Vagina (tissue), 2 donors: ENCODE results near the gene SYNGR2. TPM values are rescaled to one million over a fixed set of nuclear protein-coding genes. Genes with fewer than 3 reads are reported as not detected.

ENCODE experiments used
- DNase-seq, 2 donors: peaks; one replicate each; pipeline ENCODE4 v3.0.0-alpha.2; 2017; ENCODE audit errors: extremely low spot score in 2 of 2
- H3K27ac ChIP-seq: fragments of 200-600 bp; sonication (generic); one replicate; pipeline ENCODE4 v1.5.1; 2019
- H3K27me3 ChIP-seq: fragments of 200-600 bp; sonication (generic); one replicate; pipeline ENCODE4 v1.5.1; 2019
- H3K36me3 ChIP-seq, 2 donors: fragments of 200-600 bp; sonication (generic); one replicate each; pipeline ENCODE4 v1.5.1; 2017 to 2019
- H3K4me1 ChIP-seq: fragments of 200-600 bp; sonication (generic); one replicate; pipeline ENCODE4 v1.5.1; 2019
- H3K4me3 ChIP-seq, 2 donors: fragments of 200-600 bp; sonication (generic); 1 replicate in 1 of 2; 2 replicates in 1 of 2; pipeline ENCODE4 v1.5.1; 2016 to 2019
- H3K9me3 ChIP-seq: fragments of 200-600 bp; sonication (generic); one replicate; pipeline ENCODE4 v1.5.1; 2019
- POLR2A ChIP-seq, 2 donors: fragments of 450-650 bp; IDR thresholded peaks; one replicate each; pipeline ENCODE4 v1.6.1; 2017; ENCODE audit warnings: antibody characterized with exemption in 2 of 2, mild to moderate bottlenecking in 2 of 2, moderate library complexity in 2 of 2
- POLR2AphosphoS5 ChIP-seq, 2 donors: sonication (generic); formaldehyde crosslinking; IDR thresholded peaks; one replicate each; pipeline ENCODE4 v1.9.0; 2017; ENCODE audit warnings: antibody characterized with exemption in 2 of 2, mild to moderate bottlenecking in 2 of 2, low read depth in 1 of 2; ENCODE audit not compliant: insufficient read depth in 1 of 2
- intact Hi-C: fragments of 100-400 bp; cut with DNase I; formaldehyde crosslinking; loops from one replicate; pipeline ENCODE4 v1.15.1; 2023
- total RNA-seq: library from RNA; depleted of rRNA; stranded (reverse); fragments of >200 nt; gene quantifications from one replicate; pipeline ENCODE4 v1.2.3, GENCODE V29; 2016
- TF ChIP-seq, protein P1 (sequence below), 3 experiments: fragments of 450-650 bp in 2 of 3; fragments of 200-600 bp in 1 of 3; sonication (generic) in 1 of 3; IDR thresholded peaks; one replicate each; pipeline ENCODE4 v1.5.1; 2017 to 2019; ENCODE audit warnings: antibody characterized with exemption in 3 of 3, mild to moderate bottlenecking in 2 of 3, moderate library complexity in 2 of 3

SYNGR2 gene
- total RNA-seq, 1 donor from 2014 or later: 82.3 TPM

DNA sequence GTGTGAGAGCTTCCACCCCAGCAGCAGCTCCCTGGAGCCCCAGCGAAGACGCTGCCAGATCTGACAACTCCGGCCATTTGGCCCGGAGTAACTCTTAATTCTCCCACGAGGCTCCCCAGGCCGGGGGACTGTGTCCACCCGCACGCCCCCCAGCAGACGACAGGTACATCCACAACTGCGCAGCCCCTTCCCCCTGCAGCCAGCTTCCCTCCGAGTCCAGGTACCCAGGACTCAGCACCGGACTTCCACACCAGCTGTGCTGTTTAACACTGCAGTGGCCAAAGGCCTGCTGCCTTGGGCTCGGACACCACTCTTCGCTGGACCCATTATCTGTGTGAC, 7.2 kb downstream of the SYNGR2 start:
- no peak overlapping the region for H3K4me3 ChIP-seq
- H3K27me3 ChIP-seq: no peaks in the 10 kb centered on the region
- intact Hi-C loops: loop anchor here (5.0 kb wide), 2 partner anchors 48 to 63 kb away; partner anchors contain the start of gene TMC6
- H3K36me3 ChIP-seq: no peaks in the 10 kb centered on the region
- H3K4me1 ChIP-seq: peaks cover 58% of the 10 kb centered on the region
- no peak overlapping the region for H3K27ac ChIP-seq
- H3K9me3 ChIP-seq: no peaks in the 10 kb centered on the region
- no peak for DNase-seq
- TF ChIP-seq POLR2A (IDR thresholded peaks at IDR 0.05) (no peak), POLR2AphosphoS5 (IDR thresholded peaks at IDR 0.05; ENCODE audit: insufficient read depth in 1 of 2, low read depth in 1 of 2) (no peak)
- TF ChIP-seq, protein P1, sequence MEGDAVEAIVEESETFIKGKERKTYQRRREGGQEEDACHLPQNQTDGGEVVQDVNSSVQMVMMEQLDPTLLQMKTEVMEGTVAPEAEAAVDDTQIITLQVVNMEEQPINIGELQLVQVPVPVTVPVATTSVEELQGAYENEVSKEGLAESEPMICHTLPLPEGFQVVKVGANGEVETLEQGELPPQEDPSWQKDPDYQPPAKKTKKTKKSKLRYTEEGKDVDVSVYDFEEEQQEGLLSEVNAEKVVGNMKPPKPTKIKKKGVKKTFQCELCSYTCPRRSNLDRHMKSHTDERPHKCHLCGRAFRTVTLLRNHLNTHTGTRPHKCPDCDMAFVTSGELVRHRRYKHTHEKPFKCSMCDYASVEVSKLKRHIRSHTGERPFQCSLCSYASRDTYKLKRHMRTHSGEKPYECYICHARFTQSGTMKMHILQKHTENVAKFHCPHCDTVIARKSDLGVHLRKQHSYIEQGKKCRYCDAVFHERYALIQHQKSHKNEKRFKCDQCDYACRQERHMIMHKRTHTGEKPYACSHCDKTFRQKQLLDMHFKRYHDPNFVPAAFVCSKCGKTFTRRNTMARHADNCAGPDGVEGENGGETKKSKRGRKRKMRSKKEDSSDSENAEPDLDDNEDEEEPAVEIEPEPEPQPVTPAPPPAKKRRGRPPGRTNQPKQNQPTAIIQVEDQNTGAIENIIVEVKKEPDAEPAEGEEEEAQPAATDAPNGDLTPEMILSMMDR (IDR thresholded peaks at IDR 0.05): no peak

DNA sequence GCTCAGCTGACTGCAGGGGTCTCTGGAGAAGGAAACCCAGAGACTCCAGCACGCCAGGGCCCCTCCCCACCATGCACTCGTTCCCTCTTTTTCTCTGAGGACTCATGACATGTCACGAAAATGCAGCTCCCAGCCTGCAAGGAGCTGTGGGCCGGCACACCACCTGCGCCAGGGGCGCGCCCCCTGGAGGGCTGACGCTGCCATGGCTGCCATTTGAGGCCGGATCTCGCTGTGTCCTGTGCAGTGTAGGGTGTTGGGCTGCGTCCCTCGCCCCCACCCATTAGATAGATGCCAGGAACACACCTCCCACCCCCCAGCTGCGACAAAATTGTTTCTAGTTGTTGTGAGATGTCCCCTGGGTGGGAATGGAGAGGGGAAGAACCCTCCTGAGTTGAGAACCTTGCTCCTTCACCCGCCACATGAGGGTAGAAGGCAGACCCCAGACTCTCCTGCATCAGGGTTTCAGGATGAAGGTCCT, 8.2 kb downstream of the SYNGR2 start:
- TF ChIP-seq POLR2AphosphoS5 (IDR thresholded peaks at IDR 0.05; ENCODE audit: insufficient read depth in 1 of 2, low read depth in 1 of 2): peak; percentile 19 to 20
- no peak for TF ChIP-seq POLR2A (IDR thresholded peaks at IDR 0.05)
- TF ChIP-seq, protein P1 (IDR thresholded peaks at IDR 0.05): peak; percentile 66 to 95 (median 70)
- peaks cover 55% of the 10 kb centered on the region for H3K4me1 ChIP-seq
- no peak for DNase-seq
- H3K4me3 ChIP-seq: no peak overlapping the region
- H3K9me3 ChIP-seq: no peaks in the 10 kb centered on the region
- H3K36me3 ChIP-seq: no peaks in the 10 kb centered on the region
- intact Hi-C loops: loop anchor here (5.0 kb wide), 2 partner anchors 49 to 64 kb away; partner anchors contain the start of gene TMC6
- H3K27ac ChIP-seq: no peak overlapping the region
- H3K27me3 ChIP-seq: no peaks in the 10 kb centered on the region

DNA sequence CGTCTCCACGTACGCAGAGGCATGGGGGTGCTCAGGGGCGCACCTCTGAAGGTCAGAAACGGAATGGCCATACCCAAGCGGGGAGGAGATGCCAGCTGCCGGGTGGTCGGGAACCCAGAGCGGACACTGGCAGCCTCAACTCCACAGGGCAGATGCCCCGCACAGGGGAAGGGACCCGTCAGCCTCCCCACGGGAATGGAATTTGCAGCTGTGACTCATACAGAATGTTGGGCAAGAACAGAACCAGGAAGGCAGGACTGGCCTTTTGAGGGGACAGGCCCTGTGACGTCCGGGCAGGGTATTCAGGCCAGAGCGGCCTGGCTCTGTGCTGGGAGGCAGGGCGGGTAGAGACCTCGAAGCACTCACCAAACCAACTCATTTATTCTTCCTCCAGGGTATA, 11.0 kb downstream of the SYNGR2 start:
- H3K4me3 ChIP-seq: no peak overlapping the region
- intact Hi-C loops: loop anchor here (5.0 kb wide), 2 partner anchors 52 to 67 kb away; partner anchors contain the start of gene TMC6
- no peak for DNase-seq
- TF ChIP-seq, protein P1 (IDR thresholded peaks at IDR 0.05): no peak
- peak; percentile 23 to 64 for TF ChIP-seq POLR2AphosphoS5 (IDR thresholded peaks at IDR 0.05; ENCODE audit: insufficient read depth in 1 of 2, low read depth in 1 of 2)
- no peaks in the 10 kb centered on the region for H3K9me3 ChIP-seq
- no peak overlapping the region for H3K27ac ChIP-seq
- H3K27me3 ChIP-seq: no peaks in the 10 kb centered on the region
- peaks cover 27% of the 10 kb centered on the region for H3K4me1 ChIP-seq
- no peaks in the 10 kb centered on the region for H3K36me3 ChIP-seq

DNA sequence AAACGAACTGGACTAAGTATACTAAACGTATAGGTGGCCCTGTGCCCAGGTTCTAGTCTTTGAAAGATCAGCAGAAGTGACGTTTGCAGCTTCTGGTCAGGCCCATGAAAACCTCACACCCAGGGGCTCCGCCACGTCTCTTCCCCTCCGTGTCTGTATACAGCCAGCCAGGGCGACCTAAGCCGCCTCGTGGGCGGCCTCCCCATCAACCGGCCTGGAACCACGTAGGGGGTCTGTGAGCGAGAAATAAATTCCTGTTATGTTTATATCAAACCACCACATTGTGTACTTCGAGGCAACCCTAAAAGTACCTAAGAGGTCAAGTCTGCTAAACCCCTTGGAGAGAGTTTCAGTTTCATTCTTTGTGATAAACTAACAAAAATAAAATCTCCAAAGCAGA, 11.7 kb downstream of the SYNGR2 start:
- Histone ChIP-seq H3K9me3 (no peaks in the 10 kb centered on the region), H3K4me3 (no peak overlapping the region), H3K4me1 (peaks cover 20% of the 10 kb centered on the region), H3K36me3 (no peaks in the 10 kb centered on the region), H3K27me3 (no peaks in the 10 kb centered on the region), H3K27ac (no peak overlapping the region)
- intact Hi-C loops: no loop called here
- no peak for DNase-seq
- TF ChIP-seq POLR2A (IDR thresholded peaks at IDR 0.05) (no peak), POLR2AphosphoS5 (IDR thresholded peaks at IDR 0.05; ENCODE audit: insufficient read depth in 1 of 2, low read depth in 1 of 2) (no peak)
- TF ChIP-seq, protein P1 (IDR thresholded peaks at IDR 0.05): no peak

DNA sequence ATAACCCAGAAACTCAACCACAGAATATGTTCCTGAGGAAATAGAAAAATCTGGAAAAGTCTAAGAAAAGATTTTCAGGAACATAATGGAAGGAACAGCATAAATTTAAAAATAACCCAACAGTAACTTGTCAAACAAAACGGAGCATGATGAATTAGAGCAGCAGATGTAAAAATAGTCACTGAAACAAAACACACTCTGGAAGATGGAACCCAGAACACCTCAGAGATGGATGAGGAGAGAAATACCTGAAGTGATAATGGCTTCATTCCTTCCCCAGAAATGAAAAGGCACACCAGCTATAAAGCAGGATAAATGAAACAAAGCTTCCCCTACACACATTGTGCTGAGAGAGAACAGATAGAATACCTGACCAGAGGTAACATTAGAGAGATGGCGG, 12.1 kb downstream of the SYNGR2 start:
- peaks cover 16% of the 10 kb centered on the region for H3K4me1 ChIP-seq
- intact Hi-C loops: no loop called here

More for the DNA sequence above, 12.1 kb downstream of the SYNGR2 start:
- TF ChIP-seq, protein P1 (IDR thresholded peaks at IDR 0.05): no peak
- no peak for TF ChIP-seq POLR2A (IDR thresholded peaks at IDR 0.05)
- no peak for TF ChIP-seq POLR2AphosphoS5 (IDR thresholded peaks at IDR 0.05; ENCODE audit: insufficient read depth in 1 of 2, low read depth in 1 of 2)
- no peaks in the 10 kb centered on the region for H3K36me3 ChIP-seq
- H3K27ac ChIP-seq: peak overlapping the region; percentile 33
- H3K9me3 ChIP-seq: no peaks in the 10 kb centered on the region
- no peak overlapping the region for H3K4me3 ChIP-seq
- no peak for DNase-seq
- H3K27me3 ChIP-seq: no peaks in the 10 kb centered on the region
